Measurements from ENCODE around the gene SEC22A. TPM values are rescaled to one million over a fixed set of nuclear protein-coding genes. Genes with fewer than 3 reads are reported as not detected.

Gene SEC22A
- total and polyA plus RNA-seq, 2 donors (not counting 1 experiment from before 2014, with no cell fraction given), result 15.6 to 19.3 TPM

GRCh38 chr3:123158899-123159390, 42.8 kb upstream of the SEC22A start:
- Histone ChIP-seq H3K79me2 (ENCODE audit: control insufficient read depth, insufficient read depth, low read length) (no peaks in the 10 kb centered on the region), H3K36me3 (replicated peaks in 1 of 2; ENCODE audit: control extremely low read depth in 1 of 2, control insufficient read depth in 1 of 2, extremely low read depth in 1 of 2, insufficient read depth in 2 of 2, low read length in 1 of 2) (peaks cover 2 to 4% of the 10 kb centered on the region in 2 experiments), H3K9me3 (ENCODE audit: control extremely low read depth in 1 of 3, control insufficient read depth in 2 of 3, insufficient read depth in 1 of 3, low read length in 2 of 3) (no peaks in the 10 kb centered on the region), H3K4me3 (ENCODE audit: control extremely low read depth in 1 of 5, extremely low read depth in 1 of 5, insufficient read depth in 1 of 5, low read depth in 2 of 5, low read length in 4 of 5) (no peak overlapping the region), H4K20me1 (ENCODE audit: control insufficient read depth, insufficient read depth, low read length, poor library complexity, severe bottlenecking) (no peaks in the 10 kb centered on the region), H3K9ac (ENCODE audit: low read length) (no peak overlapping the region), H3K27me3 (replicated peaks in 1 of 4; ENCODE audit: control extremely low read depth in 1 of 4, control insufficient read depth in 3 of 4, insufficient read depth in 4 of 4, low read length in 3 of 4) (no peaks in the 10 kb centered on the region), H3K4me1 (ENCODE audit: control insufficient read depth in 2 of 2, insufficient read depth in 2 of 2, low read length in 2 of 2) (peaks cover 0 to 5% of the 10 kb centered on the region in 2 donors), H3K4me2 (replicated peaks; ENCODE audit: low read depth, low read length, poor library complexity, severe bottlenecking) (no peak overlapping the region), H3K27ac (ENCODE audit: low read length in 2 of 2) (no peak overlapping the region), H2AFZ (ENCODE audit: insufficient read depth, low read depth, low read length, poor library complexity, severe bottlenecking) (no peak overlapping the region)
- no peaks in the 10 kb centered on the region for H3K27me3 Mint-ChIP-seq
- ATAC-seq (ENCODE audit: low read depth) (no peak), DNase-seq (no peak)
- ChIA-PET CTCF (interaction anchor here (1.5 kb wide), 1 partner anchor 131 kb away, joined by 3 read pairs; the partner anchor contains the start of gene SEMA5B), POLR2A (no interaction called here)
- no peak for TF ChIP-seq EZH2 (IDR thresholded peaks at IDR 0.05; ENCODE audit: borderline replicate concordance, insufficient read depth, low read depth, low read length, poor library complexity, severe bottlenecking)
- no peak for TF ChIP-seq CTCF (IDR thresholded peaks at IDR 0.05)
- H3K4me1 Mint-ChIP-seq, result peaks cover 5% of the 10 kb centered on the region
- H3K4me3 Mint-ChIP-seq, result no peak overlapping the region
- WGBS (ENCODE audit: insufficient coverage), result 100% methylated on average over 6 of the region's 10 CpGs
- no peaks in the 10 kb centered on the region for H3K9me3 Mint-ChIP-seq (ENCODE audit: insufficient read depth)
- no peak overlapping the region for H3K27ac Mint-ChIP-seq
- intact Hi-C loops (cut with micrococcal nuclease), result no loop called here

- H3K9ac ChIP-seq (ENCODE audit: low read length), result no peak overlapping the region
- H3K27me3 Mint-ChIP-seq, result no peaks in the 10 kb centered on the region
- 82% methylated on average over 6 of the region's 9 CpGs for WGBS (ENCODE audit: insufficient coverage)
- DNase-seq (no peak), ATAC-seq (ENCODE audit: low read depth) (no peak)
- intact Hi-C loops (cut with micrococcal nuclease), result no loop called here
- no peaks in the 10 kb centered on the region for H4K20me1 ChIP-seq (ENCODE audit: control insufficient read depth, insufficient read depth, low read length, poor library complexity, severe bottlenecking)
- H3K79me2 ChIP-seq (ENCODE audit: control insufficient read depth, insufficient read depth, low read length), result no peaks in the 10 kb centered on the region
- no peak overlapping the region for H3K27ac Mint-ChIP-seq
- no peaks in the 10 kb centered on the region for H3K4me1 ChIP-seq (ENCODE audit: control insufficient read depth in 2 of 2, insufficient read depth in 2 of 2, low read length in 2 of 2)
- no peaks in the 10 kb centered on the region for H3K4me1 Mint-ChIP-seq
- H3K27ac ChIP-seq (ENCODE audit: low read length in 2 of 2), result no peak overlapping the region
- H3K4me2 ChIP-seq (replicated peaks; ENCODE audit: low read depth, low read length, poor library complexity, severe bottlenecking), result no peak overlapping the region
- TF ChIP-seq CTCF (IDR thresholded peaks at IDR 0.05), result no peak
- TF ChIP-seq EZH2 (IDR thresholded peaks at IDR 0.05; ENCODE audit: borderline replicate concordance, insufficient read depth, low read depth, low read length, poor library complexity, severe bottlenecking), result no peak
- no peak overlapping the region for H2AFZ ChIP-seq (ENCODE audit: insufficient read depth, low read depth, low read length, poor library complexity, severe bottlenecking)
- no peak overlapping the region for H3K4me3 Mint-ChIP-seq
- H3K4me3 ChIP-seq (ENCODE audit: control extremely low read depth in 1 of 5, extremely low read depth in 1 of 5, insufficient read depth in 1 of 5, low read depth in 2 of 5, low read length in 4 of 5), result no peak overlapping the region
- CTCF ChIA-PET, result interaction anchor here (1.5 kb wide), 1 partner anchor 132 kb away, joined by 3 read pairs; the partner anchor contains the start of gene SEMA5B
- no peaks in the 10 kb centered on the region for H3K9me3 ChIP-seq (ENCODE audit: control extremely low read depth in 1 of 3, control insufficient read depth in 2 of 3, insufficient read depth in 1 of 3, low read length in 2 of 3)
- POLR2A ChIA-PET, result no interaction called here
- H3K27me3 ChIP-seq (replicated peaks in 1 of 4; ENCODE audit: control extremely low read depth in 1 of 4, control insufficient read depth in 3 of 4, insufficient read depth in 4 of 4, low read length in 3 of 4), result no peaks in the 10 kb centered on the region
- peaks cover 3 to 4% of the 10 kb centered on the region in 2 experiments for H3K36me3 ChIP-seq (replicated peaks in 1 of 2; ENCODE audit: control extremely low read depth in 1 of 2, control insufficient read depth in 1 of 2, extremely low read depth in 1 of 2, insufficient read depth in 2 of 2, low read length in 1 of 2)
- peaks cover 3% of the 10 kb centered on the region for H3K9me3 Mint-ChIP-seq (ENCODE audit: insufficient read depth)
Measured at GRCh38 chr3:123159926-123160635, 41.7 kb upstream of the SEC22A start.

Measured in B cell (primary cell).